HG03135 (cell line): ENCODE data around the gene CD68.

ENCODE experiments used
- ATAC-seq: cut with Tn5 transposase; IDR thresholded peaks from one replicate; pipeline ENCODE4 v1.9.1; 2021; ENCODE audit warnings: mild to moderate bottlenecking, moderate library complexity; ENCODE audit not compliant: unreplicated experiment

CD68 gene

GRCh38 chr17:7559320-7560171 lies 19.9 kb upstream of the CD68 start:
- no peak for ATAC-seq

GRCh38 chr17:7560172-7561027 lies 19.0 kb upstream of the CD68 start:
- ATAC-seq: no peak

- ATAC-seq: peak; percentile 44
These were observed 18.3 kb upstream of the CD68 start for GRCh38 chr17:7561028-7561575.

GRCh38 chr17:7561589-7562207 lies 17.7 kb upstream of the CD68 start, which contains the start of gene SENP3:
Gene SENP3, plus strand, starts transcription at chr17:7561919. Its CDS starts 1,158 bp downstream, at chr17:7563077.
- peak; percentile 59 for ATAC-seq

- ATAC-seq: peak; percentile 16
These were observed 17.2 kb upstream of the CD68 start for GRCh38 chr17:7562208-7562605.

GRCh38 chr17:7563115-7563869 lies 16.1 kb upstream of the CD68 start:
- ATAC-seq: no peak

GRCh38 chr17:7569571-7569970 lies 9.9 kb upstream of the CD68 start:
- no peak for ATAC-seq

GRCh38 chr17:7570351-7570750 lies 9.1 kb upstream of the CD68 start:
- no peak for ATAC-seq

- ATAC-seq: peak; percentile 89
These were observed 7.2 kb upstream of the CD68 start for GRCh38 chr17:7572338-7572587.

- ATAC-seq: peak; percentile 5
These were observed 6.7 kb upstream of the CD68 start for GRCh38 chr17:7572588-7573323.

GRCh38 chr17:7573324-7574080 lies 5.9 kb upstream of the CD68 start:
- no peak for ATAC-seq

GRCh38 chr17:7574176-7574953 lies 5.1 kb upstream of the CD68 start:
- no peak for ATAC-seq

GRCh38 chr17:7575481-7575883 lies 4.0 kb upstream of the CD68 start:
- ATAC-seq: no peak

- ATAC-seq: no peak
These were observed 3.5 kb upstream of the CD68 start for GRCh38 chr17:7575959-7576358.

GRCh38 chr17:7576432-7576937 lies 3.0 kb upstream of the CD68 start:
- ATAC-seq: no peak

- no peak for ATAC-seq
These were observed 1.9 kb upstream of the CD68 start for GRCh38 chr17:7577327-7578199.
